HCT116 (cell line): ENCODE data around the gene LGR6. TPM values are rescaled to one million over a fixed set of nuclear protein-coding genes. Genes with fewer than 3 reads are reported as not detected.

Experiments
- ATAC-seq: fragments of 200-7000 bp; cut with Tn5 transposase; 2 replicates; pipeline ENCODE4 v1.9.1; 2020; ENCODE audit warnings: mild to moderate bottlenecking, moderate library complexity
- BruUV-seq: library from RNA; stranded (reverse); fragments of 400-500 nt; replicated peaks from 2 replicates; lab custom pipeline; 2021; lab: Mats Ljungman, UMichigan
- CTCF ChIA-PET: fragments of 300-600 bp; sonication (Branson Sonifier 250); formaldehyde crosslinking; loops from one replicate; lab custom pipeline; 2021; ENCODE audit warnings: antibody characterized with exemption; lab: Charles Lee
- POLR2A ChIA-PET: fragments of 300-600, 350-600 bp; sonication (Branson Sonifier 250); formaldehyde crosslinking; loops from one replicate; lab custom pipeline; 2021; ENCODE audit warnings: antibody characterized with exemption; lab: Charles Lee
- RAD21 ChIA-PET, 2 experiments: fragments of 300-600 bp; sonication (Branson Sonifier 250); formaldehyde crosslinking; loops; one replicate each; lab custom pipeline; 2023; ENCODE audit warnings: low total read pairs in 2 of 2; ENCODE audit not compliant: uncharacterized antibody in 2 of 2, unreplicated experiment in 2 of 2, low non-redundant PET in 1 of 2; lab: Charles Lee
- DNase-seq: peaks from one replicate; pipeline ENCODE4 v3.0.0-alpha.2; 2010; ENCODE audit warnings: low read depth, low spot score
- H2AFZ ChIP-seq: fragments of 200-600 bp; shearing (Covaris generic), sonication (generic); 2 replicates; pipeline ENCODE4 v1.6.1; 2017; ENCODE audit warnings: low read depth, mixed run types, mixed read lengths, antibody characterized with exemption, low read length; ENCODE audit not compliant: poor library complexity, severe bottlenecking
- H3K27ac ChIP-seq: 2 replicates; pipeline ENCODE4 v1.5.1; 2012; ENCODE audit warnings: low read depth, low read length
- H3K27me3 ChIP-seq: fragments of 200-600 bp; sonication (generic); 2 replicates; pipeline ENCODE4 v1.6.1; 2016; ENCODE audit warnings: mixed run types, low read length, mixed read lengths; ENCODE audit not compliant: insufficient read depth
- H3K36me3 ChIP-seq, 2 experiments: fragments of 200-500 bp in 1 of 2; fragments of 200-600 bp in 1 of 2; sonication (Bioruptor generic) in 1 of 2; sonication (generic) in 1 of 2; 2 replicates each; pipeline versions ENCODE4 v1.5.1 to v1.6.1; 2014 to 2016; ENCODE audit warnings: low read length in 2 of 2, inconsistent platforms in 1 of 2, mixed read lengths in 1 of 2, mixed run types in 1 of 2; ENCODE audit not compliant: insufficient read depth in 2 of 2, control insufficient read depth in 1 of 2
- H3K4me1 ChIP-seq, 2 experiments: fragments of 200-600 bp in 1 of 2; sonication (generic) in 1 of 2; 2 replicates each; pipeline versions ENCODE4 v1.5.1 to v1.6.1; 2012 to 2017; ENCODE audit warnings: low read length in 2 of 2, inconsistent platforms in 1 of 2, mild to moderate bottlenecking in 1 of 2, mixed read lengths in 1 of 2, mixed run types in 1 of 2, moderate library complexity in 1 of 2; ENCODE audit not compliant: insufficient read depth in 2 of 2, control insufficient read depth in 1 of 2
- H3K4me2 ChIP-seq: fragments of 200-600 bp; sonication (generic); 2 replicates; pipeline ENCODE4 v1.6.1; 2017; ENCODE audit warnings: mixed run types, low read length, mixed read lengths
- H3K4me3 ChIP-seq, 2 experiments: fragments of 200-600 bp in 1 of 2; sonication (generic) in 1 of 2; replicated peaks in 1 of 2; 2 replicates each; pipeline ENCODE4 v1.5.1; 2011 to 2016; ENCODE audit warnings: low read length in 2 of 2, control low read depth in 1 of 2, low read depth in 1 of 2, mild to moderate bottlenecking in 1 of 2, mixed read lengths in 1 of 2, mixed run types in 1 of 2
- H3K79me2 ChIP-seq: fragments of 200-600 bp; sonication (generic); 2 replicates; pipeline ENCODE4 v1.6.1; 2017; ENCODE audit warnings: mild to moderate bottlenecking, mixed run types, low read length, moderate library complexity, mixed read lengths; ENCODE audit not compliant: insufficient read depth
- H3K9ac ChIP-seq: fragments of 200-600 bp; sonication (generic); 2 replicates; pipeline ENCODE4 v1.6.1; 2016; ENCODE audit warnings: low read length, mixed read lengths
- H3K9me2 ChIP-seq: fragments of 200-600 bp; sonication (generic), shearing (Covaris generic); 2 replicates; pipeline ENCODE4 v1.6.1; 2017; ENCODE audit warnings: mixed run types, mild to moderate bottlenecking, moderate library complexity; ENCODE audit not compliant: insufficient read depth
- H3K9me3 ChIP-seq, 2 experiments: fragments of 200-500 bp in 1 of 2; fragments of 200-600 bp in 1 of 2; sonication (Bioruptor generic) in 1 of 2; sonication (generic) in 1 of 2; 2 replicates each; pipeline ENCODE4 v1.6.1; 2014 to 2017; ENCODE audit warnings: low read length in 2 of 2, mixed read lengths in 2 of 2, inconsistent platforms in 1 of 2, low read depth in 1 of 2, mild to moderate bottlenecking in 1 of 2, mixed run types in 1 of 2, moderate library complexity in 1 of 2; ENCODE audit not compliant: control insufficient read depth in 1 of 2, insufficient read depth in 1 of 2
- H4K20me1 ChIP-seq: fragments of 200-600 bp; sonication (generic), shearing (Covaris generic); 2 replicates; pipeline ENCODE4 v1.6.1; 2017; ENCODE audit warnings: mixed run types, mild to moderate bottlenecking, moderate library complexity; ENCODE audit not compliant: insufficient read depth
- CBX3 ChIP-seq: IDR thresholded peaks from 2 replicates; pipeline ENCODE4 v1.6.1; 2012; ENCODE audit warnings: low read depth
- CEBPB ChIP-seq: IDR thresholded peaks from 2 replicates; pipeline ENCODE4 v1.6.1; 2012; ENCODE audit warnings: low read depth
- EGR1 ChIP-seq: IDR thresholded peaks from 2 replicates; pipeline ENCODE4 v1.6.1; 2012; ENCODE audit warnings: low read depth
- EZH2 ChIP-seq: fragments of 200-600 bp; sonication (generic); IDR thresholded peaks from 2 replicates; pipeline ENCODE4 v1.6.1; 2017; ENCODE audit warnings: antibody characterized with exemption, mixed run types
- EZH2phosphoT487 ChIP-seq: fragments of 200-600 bp; IDR thresholded peaks from 2 replicates; pipeline ENCODE4 v1.6.1; 2018; ENCODE audit warnings: antibody characterized with exemption, borderline replicate concordance
- FOSL1 ChIP-seq: IDR thresholded peaks from 2 replicates; pipeline ENCODE4 v1.6.1; 2012; ENCODE audit warnings: low read depth
- JUND ChIP-seq: IDR thresholded peaks from 2 replicates; pipeline ENCODE4 v1.6.1; 2012
- TCF7L2 ChIP-seq: IDR thresholded peaks from 2 replicates; pipeline ENCODE4 v1.7.0; 2011; ENCODE audit warnings: borderline replicate concordance, inconsistent platforms; ENCODE audit not compliant: insufficient read depth, insufficient read length; ENCODE audit errors: extremely low read depth
- YY1 ChIP-seq: IDR thresholded peaks from 2 replicates; pipeline ENCODE4 v1.6.1; 2011; ENCODE audit warnings: low read length, low read depth, moderate library complexity, mild to moderate bottlenecking; ENCODE audit not compliant: insufficient replicate concordance; ENCODE audit errors: extremely low read depth
- ZNF274 ChIP-seq: fragments of 200-500 bp; sonication (Bioruptor generic); IDR thresholded peaks from 2 replicates; pipeline ENCODE4 v1.6.1; 2014; ENCODE audit warnings: mild to moderate bottlenecking, low read depth, low read length, inconsistent platforms
- intact Hi-C: fragments of 100-400 bp; cut with micrococcal nuclease; formaldehyde crosslinking; loops from 2 replicates; pipeline ENCODE4 v1.10.0; 2022
- total RNA-seq: library from RNA; stranded (reverse); gene quantifications from one replicate; pipeline ENCODE4 v1.2.1, GENCODE V29; 2021; ENCODE audit not compliant: unreplicated experiment
- TF ChIP-seq, protein P1 (sequence below): IDR thresholded peaks from 2 replicates; pipeline ENCODE4 v1.6.1; 2012
- TF ChIP-seq, protein P2 (sequence below), 3 experiments: fragments of 200-600 bp in 1 of 3; sonication (generic) in 1 of 3; IDR thresholded peaks in 2 of 3; conservative IDR thresholded peaks in 1 of 3; 2 replicates each; pipeline ENCODE4 v1.5.1; 2012 to 2017; ENCODE audit warnings: low read depth in 2 of 3, low read length in 2 of 3, antibody characterized with exemption in 1 of 3, borderline replicate concordance in 1 of 3, control low read depth in 1 of 3, mild to moderate bottlenecking in 1 of 3, mixed read lengths in 1 of 3, mixed run types in 1 of 3, moderate library complexity in 1 of 3; ENCODE audit not compliant: insufficient read depth in 1 of 3
- TF ChIP-seq, protein P3 (sequence below): IDR thresholded peaks from 2 replicates; pipeline ENCODE4 v1.6.1; 2012
- TF ChIP-seq, protein P4 (sequence below): IDR thresholded peaks from 2 replicates; pipeline ENCODE4 v1.6.1; 2011; ENCODE audit warnings: mild to moderate bottlenecking, low read length, moderate library complexity; ENCODE audit not compliant: insufficient replicate concordance; ENCODE audit errors: extremely low read depth
- TF ChIP-seq, protein P5 (sequence below): IDR thresholded peaks from 2 replicates; pipeline ENCODE4 v1.6.1; 2012; ENCODE audit warnings: low read depth

The LGR6 gene
- total RNA-seq, 1 experiment from 2014 or later, result 0.20 TPM

DNA sequence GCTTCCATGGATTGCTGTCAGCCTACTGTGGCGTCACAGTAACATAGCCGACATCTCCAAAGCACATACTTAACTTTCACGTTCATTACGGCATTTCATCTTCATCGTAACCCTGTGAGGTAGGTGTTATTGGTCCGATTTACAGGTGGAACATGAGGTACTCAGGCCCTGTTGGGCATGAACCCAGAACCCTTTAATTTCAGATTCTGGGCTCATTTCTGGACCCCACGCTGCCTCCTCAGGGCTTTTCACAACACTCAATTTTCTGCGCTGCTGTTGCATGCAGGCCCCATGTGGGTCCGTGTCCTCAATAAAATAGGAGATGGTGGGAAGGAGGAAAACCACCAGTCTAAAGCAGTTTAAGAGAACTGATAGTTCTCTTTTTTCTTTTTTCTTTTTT is 108.6 kb downstream of the LGR6 start:
- no peaks in the 10 kb centered on the region for H3K4me1 ChIP-seq
- DNase-seq, result no peak
- H3K4me2 ChIP-seq, result no peak overlapping the region
- H3K9ac ChIP-seq, result no peak overlapping the region
- ATAC-seq, result no peak
- ChIA-PET RAD21 (no interaction called here), POLR2A (no interaction called here), CTCF (interaction anchor here (1.1 kb wide), 1 partner anchor 18 kb away, joined by 4 read pairs; no protein-coding TSS in a partner anchor)
- TF ChIP-seq CEBPB, result no peak
- TF ChIP-seq EGR1, result no peak
- TF ChIP-seq ZNF274, result no peak
- TF ChIP-seq EZH2, result no peak
- TF ChIP-seq, protein P1, sequence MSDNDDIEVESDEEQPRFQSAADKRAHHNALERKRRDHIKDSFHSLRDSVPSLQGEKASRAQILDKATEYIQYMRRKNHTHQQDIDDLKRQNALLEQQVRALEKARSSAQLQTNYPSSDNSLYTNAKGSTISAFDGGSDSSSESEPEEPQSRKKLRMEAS, result no peak
- TF ChIP-seq, protein P2, sequence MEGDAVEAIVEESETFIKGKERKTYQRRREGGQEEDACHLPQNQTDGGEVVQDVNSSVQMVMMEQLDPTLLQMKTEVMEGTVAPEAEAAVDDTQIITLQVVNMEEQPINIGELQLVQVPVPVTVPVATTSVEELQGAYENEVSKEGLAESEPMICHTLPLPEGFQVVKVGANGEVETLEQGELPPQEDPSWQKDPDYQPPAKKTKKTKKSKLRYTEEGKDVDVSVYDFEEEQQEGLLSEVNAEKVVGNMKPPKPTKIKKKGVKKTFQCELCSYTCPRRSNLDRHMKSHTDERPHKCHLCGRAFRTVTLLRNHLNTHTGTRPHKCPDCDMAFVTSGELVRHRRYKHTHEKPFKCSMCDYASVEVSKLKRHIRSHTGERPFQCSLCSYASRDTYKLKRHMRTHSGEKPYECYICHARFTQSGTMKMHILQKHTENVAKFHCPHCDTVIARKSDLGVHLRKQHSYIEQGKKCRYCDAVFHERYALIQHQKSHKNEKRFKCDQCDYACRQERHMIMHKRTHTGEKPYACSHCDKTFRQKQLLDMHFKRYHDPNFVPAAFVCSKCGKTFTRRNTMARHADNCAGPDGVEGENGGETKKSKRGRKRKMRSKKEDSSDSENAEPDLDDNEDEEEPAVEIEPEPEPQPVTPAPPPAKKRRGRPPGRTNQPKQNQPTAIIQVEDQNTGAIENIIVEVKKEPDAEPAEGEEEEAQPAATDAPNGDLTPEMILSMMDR (IDR thresholded peaks at IDR 0.05 in 2 of 3, conservative IDR thresholded peaks at IDR 0.05 in 1 of 3; ENCODE audit: borderline replicate concordance in 1 of 3, insufficient read depth in 1 of 3, low read depth in 2 of 3, low read length in 2 of 3), result no peak
- TF ChIP-seq YY1, result no peak
- TF ChIP-seq, protein P3, sequence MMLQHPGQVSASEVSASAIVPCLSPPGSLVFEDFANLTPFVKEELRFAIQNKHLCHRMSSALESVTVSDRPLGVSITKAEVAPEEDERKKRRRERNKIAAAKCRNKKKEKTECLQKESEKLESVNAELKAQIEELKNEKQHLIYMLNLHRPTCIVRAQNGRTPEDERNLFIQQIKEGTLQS, result no peak
- TF ChIP-seq EZH2phosphoT487, result no peak
- no peak for TF ChIP-seq JUND
- TF ChIP-seq CBX3, result no peak
- TF ChIP-seq, protein P4, sequence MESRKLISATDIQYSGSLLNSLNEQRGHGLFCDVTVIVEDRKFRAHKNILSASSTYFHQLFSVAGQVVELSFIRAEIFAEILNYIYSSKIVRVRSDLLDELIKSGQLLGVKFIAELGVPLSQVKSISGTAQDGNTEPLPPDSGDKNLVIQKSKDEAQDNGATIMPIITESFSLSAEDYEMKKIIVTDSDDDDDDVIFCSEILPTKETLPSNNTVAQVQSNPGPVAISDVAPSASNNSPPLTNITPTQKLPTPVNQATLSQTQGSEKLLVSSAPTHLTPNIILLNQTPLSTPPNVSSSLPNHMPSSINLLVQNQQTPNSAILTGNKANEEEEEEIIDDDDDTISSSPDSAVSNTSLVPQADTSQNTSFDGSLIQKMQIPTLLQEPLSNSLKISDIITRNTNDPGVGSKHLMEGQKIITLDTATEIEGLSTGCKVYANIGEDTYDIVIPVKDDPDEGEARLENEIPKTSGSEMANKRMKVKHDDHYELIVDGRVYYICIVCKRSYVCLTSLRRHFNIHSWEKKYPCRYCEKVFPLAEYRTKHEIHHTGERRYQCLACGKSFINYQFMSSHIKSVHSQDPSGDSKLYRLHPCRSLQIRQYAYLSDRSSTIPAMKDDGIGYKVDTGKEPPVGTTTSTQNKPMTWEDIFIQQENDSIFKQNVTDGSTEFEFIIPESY, result no peak
- no peak for TF ChIP-seq FOSL1
- TF ChIP-seq, protein P5, sequence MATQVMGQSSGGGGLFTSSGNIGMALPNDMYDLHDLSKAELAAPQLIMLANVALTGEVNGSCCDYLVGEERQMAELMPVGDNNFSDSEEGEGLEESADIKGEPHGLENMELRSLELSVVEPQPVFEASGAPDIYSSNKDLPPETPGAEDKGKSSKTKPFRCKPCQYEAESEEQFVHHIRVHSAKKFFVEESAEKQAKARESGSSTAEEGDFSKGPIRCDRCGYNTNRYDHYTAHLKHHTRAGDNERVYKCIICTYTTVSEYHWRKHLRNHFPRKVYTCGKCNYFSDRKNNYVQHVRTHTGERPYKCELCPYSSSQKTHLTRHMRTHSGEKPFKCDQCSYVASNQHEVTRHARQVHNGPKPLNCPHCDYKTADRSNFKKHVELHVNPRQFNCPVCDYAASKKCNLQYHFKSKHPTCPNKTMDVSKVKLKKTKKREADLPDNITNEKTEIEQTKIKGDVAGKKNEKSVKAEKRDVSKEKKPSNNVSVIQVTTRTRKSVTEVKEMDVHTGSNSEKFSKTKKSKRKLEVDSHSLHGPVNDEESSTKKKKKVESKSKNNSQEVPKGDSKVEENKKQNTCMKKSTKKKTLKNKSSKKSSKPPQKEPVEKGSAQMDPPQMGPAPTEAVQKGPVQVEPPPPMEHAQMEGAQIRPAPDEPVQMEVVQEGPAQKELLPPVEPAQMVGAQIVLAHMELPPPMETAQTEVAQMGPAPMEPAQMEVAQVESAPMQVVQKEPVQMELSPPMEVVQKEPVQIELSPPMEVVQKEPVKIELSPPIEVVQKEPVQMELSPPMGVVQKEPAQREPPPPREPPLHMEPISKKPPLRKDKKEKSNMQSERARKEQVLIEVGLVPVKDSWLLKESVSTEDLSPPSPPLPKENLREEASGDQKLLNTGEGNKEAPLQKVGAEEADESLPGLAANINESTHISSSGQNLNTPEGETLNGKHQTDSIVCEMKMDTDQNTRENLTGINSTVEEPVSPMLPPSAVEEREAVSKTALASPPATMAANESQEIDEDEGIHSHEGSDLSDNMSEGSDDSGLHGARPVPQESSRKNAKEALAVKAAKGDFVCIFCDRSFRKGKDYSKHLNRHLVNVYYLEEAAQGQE, result no peak
- TF ChIP-seq TCF7L2, result no peak
- H3K36me3 ChIP-seq, result no peaks in the 10 kb centered on the region
- intact Hi-C loops, result no loop called here
- H3K9me2 ChIP-seq, result no peaks in the 10 kb centered on the region
- H2AFZ ChIP-seq, result no peak overlapping the region
- no peaks in the 10 kb centered on the region for H3K9me3 ChIP-seq
- peaks cover 7% of the 10 kb centered on the region for H3K27me3 ChIP-seq
- H3K4me3 ChIP-seq, result no peak overlapping the region
- no peaks in the 10 kb centered on the region for H4K20me1 ChIP-seq
- H3K79me2 ChIP-seq, result no peaks in the 10 kb centered on the region
- BruUV-seq, result no TSS peak
- no peak overlapping the region for H3K27ac ChIP-seq
